Ascending aorta (tissue), 2 donors: Measurements from ENCODE around the gene WDR45B. TPM values are rescaled to one million over a fixed set of nuclear protein-coding genes. Genes with fewer than 3 reads are reported as not detected.

ENCODE experiments used
- DNase-seq, 2 donors: peaks; one replicate each; pipeline ENCODE4 v3.0.0-alpha.2; 2019; ENCODE audit warnings: low spot score in 2 of 2
- H3K27ac ChIP-seq, 2 donors: fragments of 200-600 bp; sonication (generic); one replicate each; pipeline ENCODE4 v1.5.1; 2016 to 2017; ENCODE audit warnings: mild to moderate bottlenecking in 1 of 2
- H3K27me3 ChIP-seq: fragments of 200-600 bp; sonication (generic); one replicate; pipeline ENCODE4 v1.5.1; 2017
- H3K36me3 ChIP-seq, 2 donors: fragments of 200-600 bp; sonication (generic); one replicate each; pipeline ENCODE4 v1.5.1; 2016
- H3K4me1 ChIP-seq, 2 donors: fragments of 200-600 bp; sonication (generic); one replicate each; pipeline ENCODE4 v1.5.1; 2016 to 2017; ENCODE audit warnings: mild to moderate bottlenecking in 1 of 2
- H3K4me3 ChIP-seq, 2 donors: fragments of 200-600 bp; sonication (generic); one replicate each; pipeline ENCODE4 v1.5.1; 2016 to 2017; ENCODE audit warnings: mild to moderate bottlenecking in 1 of 2
- H3K9me3 ChIP-seq, 2 donors: fragments of 200-600 bp; sonication (generic); one replicate each; pipeline ENCODE4 v1.5.1; 2016
- intact Hi-C: fragments of 100-400 bp; cut with DNase I; formaldehyde crosslinking; loops from one replicate; pipeline ENCODE4 v1.15.1; 2023
- total RNA-seq: library from RNA; depleted of rRNA; stranded (reverse); fragments of >200 nt; gene quantifications from one replicate; pipeline ENCODE4 v1.1.0, GENCODE V29; 2016
- TF ChIP-seq, protein P1 (sequence below), 3 experiments: fragments of 200-600 bp in 2 of 3; fragments of 450-650 bp in 1 of 3; sonication (generic) in 2 of 3; IDR thresholded peaks; one replicate each; pipeline ENCODE4 v1.5.1; 2016 to 2019; ENCODE audit warnings: antibody characterized with exemption in 3 of 3, mild to moderate bottlenecking in 1 of 3, moderate library complexity in 1 of 3

WDR45B gene
- total RNA-seq, 1 donor from 2014 or later, result 53.7 TPM

DNA sequence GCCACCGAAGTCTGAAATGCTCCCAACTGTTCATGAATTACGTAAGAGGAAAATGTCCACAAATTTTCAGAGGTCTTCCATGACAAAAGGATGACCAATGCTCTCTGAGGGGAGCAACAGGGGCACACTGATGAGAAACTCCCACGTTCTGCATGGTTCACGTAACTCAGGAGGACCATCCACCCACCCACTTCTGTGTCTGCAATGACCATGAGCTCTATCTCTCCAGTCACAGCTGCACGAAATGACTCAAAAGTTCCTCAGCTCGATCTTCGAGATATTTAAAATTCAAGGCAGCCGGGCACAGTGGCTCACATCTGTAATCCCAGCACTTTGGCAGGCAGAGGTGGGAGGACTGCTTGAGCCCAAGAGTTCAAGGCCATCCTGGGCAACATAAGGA, 15.8 kb downstream of the WDR45B start:
- Histone ChIP-seq H3K4me1 (no peaks in the 10 kb centered on the region), H3K27ac (no peak overlapping the region), H3K27me3 (no peaks in the 10 kb centered on the region), H3K36me3 (peaks cover 21 to 55% of the 10 kb centered on the region in 2 donors), H3K9me3 (no peaks in the 10 kb centered on the region), H3K4me3 (no peak overlapping the region)
- intact Hi-C loops, result no loop called here
- no peak for DNase-seq
- TF ChIP-seq, protein P1, sequence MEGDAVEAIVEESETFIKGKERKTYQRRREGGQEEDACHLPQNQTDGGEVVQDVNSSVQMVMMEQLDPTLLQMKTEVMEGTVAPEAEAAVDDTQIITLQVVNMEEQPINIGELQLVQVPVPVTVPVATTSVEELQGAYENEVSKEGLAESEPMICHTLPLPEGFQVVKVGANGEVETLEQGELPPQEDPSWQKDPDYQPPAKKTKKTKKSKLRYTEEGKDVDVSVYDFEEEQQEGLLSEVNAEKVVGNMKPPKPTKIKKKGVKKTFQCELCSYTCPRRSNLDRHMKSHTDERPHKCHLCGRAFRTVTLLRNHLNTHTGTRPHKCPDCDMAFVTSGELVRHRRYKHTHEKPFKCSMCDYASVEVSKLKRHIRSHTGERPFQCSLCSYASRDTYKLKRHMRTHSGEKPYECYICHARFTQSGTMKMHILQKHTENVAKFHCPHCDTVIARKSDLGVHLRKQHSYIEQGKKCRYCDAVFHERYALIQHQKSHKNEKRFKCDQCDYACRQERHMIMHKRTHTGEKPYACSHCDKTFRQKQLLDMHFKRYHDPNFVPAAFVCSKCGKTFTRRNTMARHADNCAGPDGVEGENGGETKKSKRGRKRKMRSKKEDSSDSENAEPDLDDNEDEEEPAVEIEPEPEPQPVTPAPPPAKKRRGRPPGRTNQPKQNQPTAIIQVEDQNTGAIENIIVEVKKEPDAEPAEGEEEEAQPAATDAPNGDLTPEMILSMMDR (IDR thresholded peaks at IDR 0.05), result no peak

GRCh38 chr17:82631544-82631943, 16.7 kb downstream of the WDR45B start:
- Histone ChIP-seq H3K9me3 (no peaks in the 10 kb centered on the region), H3K27me3 (no peaks in the 10 kb centered on the region), H3K4me3 (no peak overlapping the region), H3K36me3 (peaks cover 29 to 59% of the 10 kb centered on the region in 2 donors), H3K27ac (no peak overlapping the region), H3K4me1 (no peaks in the 10 kb centered on the region)
- TF ChIP-seq, protein P1 (IDR thresholded peaks at IDR 0.05), result no peak
- DNase-seq, result no peak
- intact Hi-C loops, result no loop called here

DNA sequence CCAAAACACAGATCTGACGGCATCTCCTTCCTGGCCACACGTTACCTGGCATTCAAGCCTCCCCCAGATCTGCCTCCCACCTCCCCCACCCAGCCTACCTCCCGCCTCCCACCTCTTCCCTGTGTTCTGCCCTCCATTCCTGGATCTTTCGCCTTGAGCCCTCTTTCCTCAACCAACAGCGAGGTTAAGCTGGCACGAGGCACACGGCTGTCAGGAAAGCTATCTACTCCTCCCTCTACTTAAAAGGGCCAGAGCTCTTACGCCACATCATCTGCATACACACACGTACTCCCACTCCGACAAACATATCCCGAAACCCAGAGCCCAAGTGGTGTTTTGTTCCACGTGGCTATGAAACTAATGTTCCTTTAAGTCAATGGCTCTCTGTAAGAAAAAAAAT, 18.0 kb downstream of the WDR45B start:
- no peak overlapping the region for H3K4me3 ChIP-seq
- peaks cover 39 to 69% of the 10 kb centered on the region in 2 donors for H3K36me3 ChIP-seq
- no peaks in the 10 kb centered on the region for H3K4me1 ChIP-seq
- TF ChIP-seq, protein P1 (IDR thresholded peaks at IDR 0.05), result no peak
- H3K9me3 ChIP-seq, result no peaks in the 10 kb centered on the region
- H3K27ac ChIP-seq, result no peak overlapping the region
- no peaks in the 10 kb centered on the region for H3K27me3 ChIP-seq
- intact Hi-C loops, result no loop called here
- no peak for DNase-seq

GRCh38 chr17:82629748-82630147, 18.5 kb downstream of the WDR45B start:
- H3K36me3 ChIP-seq, result peaks cover 44 to 74% of the 10 kb centered on the region in 2 donors
- H3K9me3 ChIP-seq, result no peaks in the 10 kb centered on the region
- no peaks in the 10 kb centered on the region for H3K27me3 ChIP-seq
- no peaks in the 10 kb centered on the region for H3K4me1 ChIP-seq
- no peak for DNase-seq
- no peak overlapping the region for H3K27ac ChIP-seq
- intact Hi-C loops, result no loop called here
- H3K4me3 ChIP-seq, result no peak overlapping the region
- TF ChIP-seq, protein P1 (IDR thresholded peaks at IDR 0.05), result no peak

- DNase-seq, result no peak
- TF ChIP-seq, protein P1 (IDR thresholded peaks at IDR 0.05), result no peak
- Histone ChIP-seq H3K27me3 (no peaks in the 10 kb centered on the region), H3K27ac (no peak overlapping the region), H3K9me3 (no peaks in the 10 kb centered on the region), H3K36me3 (peaks cover 42 to 74% of the 10 kb centered on the region in 2 donors), H3K4me1 (no peaks in the 10 kb centered on the region), H3K4me3 (no peak overlapping the region)
- intact Hi-C loops, result no loop called here
Measured at GRCh38 chr17:82627405-82627804, 20.8 kb downstream of the WDR45B start.

DNA sequence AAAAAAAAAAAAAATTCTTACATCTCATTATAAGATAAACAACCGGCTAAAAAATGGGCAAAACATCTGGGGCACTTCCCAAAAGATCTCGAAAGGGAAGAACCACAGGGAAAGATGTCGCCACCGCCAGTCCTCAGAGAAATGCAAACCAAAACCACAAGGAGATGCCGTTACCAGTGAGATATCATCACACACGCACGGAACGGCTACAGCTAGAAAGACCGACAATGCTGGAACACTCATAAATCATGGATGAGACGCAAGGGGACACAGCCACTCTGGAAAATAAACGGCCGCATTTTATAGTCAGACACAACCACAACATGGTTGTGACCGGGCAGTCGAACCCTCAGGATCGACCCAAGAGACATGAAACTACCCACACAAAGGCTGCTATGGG, 24.5 kb downstream of the WDR45B start:
- Histone ChIP-seq H3K4me1 (no peaks in the 10 kb centered on the region), H3K4me3 (no peak overlapping the region), H3K36me3 (peaks cover 63 to 89% of the 10 kb centered on the region in 2 donors), H3K27ac (no peak overlapping the region), H3K9me3 (no peaks in the 10 kb centered on the region), H3K27me3 (no peaks in the 10 kb centered on the region)
- intact Hi-C loops, result no loop called here
- TF ChIP-seq, protein P1 (IDR thresholded peaks at IDR 0.05), result no peak
- no peak for DNase-seq
